Activated CD4-positive, alpha-beta T cell treated with anti-CD3 and anti-CD28 coated beads, Interleukin-2, Interleukin-6, amounts not matched to agents 100 ng/mL and 50 ng/mL, durations not matched to agents 16 hours and 8 hours (primary cell): ENCODE results near the gene MCTP2.

Experiments
- DNase-seq: peaks from one replicate; pipeline ENCODE4 v3.0.0-alpha.2; 2020

Gene MCTP2

DNA sequence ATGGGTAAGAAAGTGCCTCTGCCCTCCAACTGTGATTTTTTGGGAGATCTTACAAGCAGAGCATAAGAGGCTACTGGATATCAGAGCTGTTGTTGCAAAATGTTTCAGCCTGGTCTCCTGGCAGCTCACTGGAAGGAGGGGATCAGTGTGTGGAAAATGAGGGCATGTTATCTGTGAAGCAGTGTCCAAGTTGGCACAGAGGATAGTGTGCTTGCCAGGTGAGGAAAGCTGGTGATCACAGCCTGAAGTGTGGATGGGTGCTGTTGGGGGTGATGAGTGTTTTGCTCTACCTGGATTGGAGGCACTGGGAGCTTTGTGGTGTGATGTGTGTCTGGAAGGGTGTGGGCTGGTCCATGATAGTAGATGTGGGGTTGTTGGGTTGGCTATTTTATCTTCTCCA is 69.3 kb downstream of the MCTP2 start:
- no peak for DNase-seq

DNA sequence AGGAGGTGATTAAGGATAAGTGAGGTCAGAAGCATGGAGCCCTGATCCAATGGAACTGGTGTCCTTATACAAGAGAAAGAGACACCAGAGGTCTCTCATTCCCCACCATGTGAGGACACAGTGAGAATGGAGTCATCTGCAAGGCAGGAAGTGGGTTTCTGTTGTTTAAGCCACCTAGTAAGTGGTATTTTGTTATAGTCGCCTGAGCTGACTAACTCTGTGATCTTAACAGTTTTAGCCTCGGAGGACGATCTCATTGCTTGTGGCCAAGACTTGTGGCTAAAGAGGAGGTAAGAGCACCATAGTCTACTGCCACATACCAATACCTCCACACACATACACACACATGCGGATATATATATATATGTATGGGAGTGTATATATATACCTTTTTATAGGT is 73.8 kb downstream of the MCTP2 start:
- DNase-seq = peak; percentile 82

DNA sequence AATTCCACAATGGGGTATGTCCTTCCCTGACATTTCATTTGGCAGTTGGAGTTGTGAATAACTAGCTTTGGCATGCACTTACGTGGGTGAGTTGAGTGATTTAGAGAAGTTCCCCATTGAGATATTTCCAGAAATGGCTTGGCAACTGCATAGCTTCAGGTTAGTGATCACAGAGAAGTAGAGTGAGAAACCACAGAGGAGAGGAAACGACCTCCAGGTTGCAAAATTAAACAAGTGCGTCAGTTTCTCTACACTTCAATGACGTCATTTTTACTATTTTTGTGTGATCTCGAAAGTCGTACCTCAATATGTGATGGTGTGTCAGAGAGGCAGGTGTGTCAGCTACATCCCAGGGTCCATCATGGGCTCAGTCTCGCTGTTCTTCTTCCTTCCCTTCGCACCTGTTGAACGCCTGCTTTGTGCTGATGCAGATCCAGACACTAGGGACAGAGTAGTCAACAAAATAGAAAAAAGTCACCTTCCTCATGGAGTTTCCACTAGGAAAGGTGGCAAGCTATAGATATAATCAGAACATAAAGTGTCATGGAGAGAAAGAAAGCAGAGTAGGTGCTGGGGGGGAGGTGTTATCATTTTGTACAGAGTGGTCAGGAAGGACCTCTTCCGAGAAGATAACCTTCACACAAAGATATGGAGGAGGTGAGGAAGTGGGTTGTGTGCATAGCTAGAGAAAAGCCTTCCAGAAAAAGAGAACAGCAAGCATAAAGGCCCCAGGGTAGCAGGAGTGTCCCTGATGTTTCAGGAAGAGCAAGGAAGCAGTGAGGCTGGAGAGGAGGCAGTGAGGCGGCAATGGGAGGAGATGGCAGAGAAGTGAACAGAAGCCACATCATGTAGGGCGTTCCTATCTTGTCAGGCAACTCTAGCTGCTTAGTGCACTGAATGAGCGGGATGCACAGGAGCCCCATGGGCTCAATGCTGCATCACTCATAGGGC is 75.6 kb downstream of the MCTP2 start:
- DNase-seq = peak; percentile 84

DNA sequence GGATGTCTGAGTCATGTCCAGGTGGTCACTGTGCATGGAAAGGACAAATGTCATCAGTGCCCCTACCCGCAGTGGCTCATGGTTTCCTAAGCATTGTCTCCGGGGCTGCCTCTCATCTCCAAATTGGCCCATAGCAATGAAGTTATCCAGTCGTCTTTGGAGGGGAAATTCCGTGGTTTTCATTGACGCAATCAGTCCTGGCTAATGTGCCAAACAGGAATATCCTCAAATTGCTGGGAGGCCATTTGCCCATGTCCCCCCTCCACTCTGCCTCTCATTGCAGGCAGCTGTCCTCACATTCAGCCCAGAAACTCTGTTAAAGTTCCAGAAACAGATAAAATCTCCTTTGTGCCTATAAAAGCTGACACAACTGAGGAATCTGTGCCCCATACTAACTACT is 81.6 kb downstream of the MCTP2 start:
- no peak for DNase-seq

DNA sequence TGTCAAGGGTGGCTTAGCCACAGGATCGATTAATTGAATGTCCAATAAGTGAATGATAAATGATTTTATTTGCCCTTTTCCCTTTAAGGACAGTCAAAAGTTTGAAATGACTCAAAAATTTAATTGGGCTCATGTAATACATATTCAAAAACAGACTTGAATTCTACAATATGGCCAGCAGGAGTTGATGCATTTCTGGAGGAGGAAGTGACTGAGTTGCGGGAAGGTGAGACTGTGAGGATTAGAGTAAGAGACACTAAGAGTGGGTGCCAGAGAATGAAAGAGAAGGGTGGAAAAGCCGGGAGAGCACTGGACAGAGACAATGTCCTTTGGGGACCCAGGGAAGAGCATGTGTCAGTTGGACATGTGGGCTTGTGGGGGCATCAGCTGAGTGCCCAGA is 83.3 kb downstream of the MCTP2 start:
- peak; percentile 20 for DNase-seq

- DNase-seq = no peak
Observed at GRCh38 chr15:94317211-94317610, 85.8 kb downstream of the MCTP2 start.

GRCh38 chr15:94322141-94322540 is 90.8 kb downstream of the MCTP2 start:
- DNase-seq = no peak

GRCh38 chr15:94323076-94323475 is 91.7 kb downstream of the MCTP2 start:
- no peak for DNase-seq

DNA sequence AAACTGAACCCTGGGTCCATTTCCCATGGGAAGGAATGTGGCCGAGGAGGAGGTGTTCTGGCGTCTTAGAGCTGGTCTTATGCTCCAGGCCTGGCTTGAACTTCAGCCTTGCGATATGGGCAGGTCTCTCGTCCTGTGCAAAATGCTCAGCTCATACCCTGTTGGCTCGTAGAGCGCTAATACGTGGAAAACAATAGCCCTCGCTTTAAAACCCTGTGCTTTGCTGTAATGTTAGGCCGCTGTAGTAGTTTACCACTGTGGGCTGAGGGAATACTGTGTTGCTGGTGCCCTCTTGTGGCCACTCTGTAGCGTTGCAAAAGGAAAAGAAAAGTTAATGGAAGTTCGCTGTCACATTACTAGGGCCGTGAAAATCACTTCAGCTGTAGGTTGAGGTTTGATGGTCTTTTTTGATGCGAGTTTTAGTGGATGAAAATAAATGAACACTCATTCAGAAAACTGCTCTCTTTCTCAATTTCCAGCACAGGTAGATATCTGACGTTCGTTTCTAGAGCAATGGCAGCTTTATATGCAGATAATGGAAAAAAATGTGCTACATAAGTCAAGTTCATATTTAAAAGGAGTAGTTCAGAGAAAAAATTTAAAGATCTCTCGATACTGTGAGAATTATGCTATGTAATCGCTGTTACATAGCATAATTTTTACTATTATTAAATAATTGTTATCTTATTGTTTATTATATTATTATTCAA is 92.9 kb downstream of the MCTP2 start:
- DNase-seq = peak; percentile 72

DNA sequence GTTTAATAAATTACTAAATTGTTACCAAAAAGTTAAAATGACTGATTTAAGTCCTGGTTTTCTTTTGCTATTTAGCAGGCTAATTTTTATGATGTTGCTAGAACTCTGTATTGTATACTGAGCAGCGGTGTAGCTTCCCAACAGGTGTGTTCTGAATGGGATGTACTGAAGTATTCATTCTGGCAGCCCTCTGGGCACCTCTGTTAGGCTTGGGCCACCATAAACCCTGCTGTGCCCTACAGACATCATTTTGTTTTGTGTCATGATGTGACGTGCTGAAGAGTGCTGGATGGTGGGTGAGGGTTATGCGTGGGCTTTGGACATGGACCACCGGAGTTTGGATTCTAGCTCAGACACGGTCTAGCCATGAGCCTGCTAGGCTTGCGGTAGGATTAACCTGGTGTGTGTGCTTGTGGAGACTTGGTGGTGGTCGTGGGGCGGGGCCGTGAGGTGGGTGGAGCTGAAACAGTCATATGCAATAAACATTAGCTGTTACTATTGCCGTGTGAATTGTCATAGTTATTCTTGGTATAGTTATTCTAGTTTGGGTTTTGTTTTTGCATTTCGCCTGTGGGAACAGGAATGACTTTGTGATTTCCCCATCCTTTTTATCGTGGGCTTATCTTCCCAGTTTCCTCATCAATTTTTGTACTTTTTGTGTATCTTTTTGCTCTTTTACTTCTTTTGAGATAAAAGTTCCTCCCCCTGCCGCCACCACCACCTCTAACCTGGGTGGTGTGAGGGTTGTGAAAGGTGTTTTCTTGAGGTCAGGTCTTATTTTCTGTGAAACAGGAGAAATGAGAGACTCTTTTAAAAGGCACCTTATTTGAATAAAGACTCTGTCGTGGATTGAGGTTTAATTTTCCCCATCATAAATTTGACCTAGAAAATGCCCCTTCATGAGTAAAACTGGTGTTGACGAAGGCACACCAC is 93.7 kb downstream of the MCTP2 start:
- DNase-seq = peak; percentile 46

- DNase-seq = peak; percentile 36
Observed at GRCh38 chr15:94327356-94327936, 96.1 kb downstream of the MCTP2 start.

- DNase-seq = no peak
Observed at GRCh38 chr15:94331731-94332130, 100.4 kb downstream of the MCTP2 start.

DNA sequence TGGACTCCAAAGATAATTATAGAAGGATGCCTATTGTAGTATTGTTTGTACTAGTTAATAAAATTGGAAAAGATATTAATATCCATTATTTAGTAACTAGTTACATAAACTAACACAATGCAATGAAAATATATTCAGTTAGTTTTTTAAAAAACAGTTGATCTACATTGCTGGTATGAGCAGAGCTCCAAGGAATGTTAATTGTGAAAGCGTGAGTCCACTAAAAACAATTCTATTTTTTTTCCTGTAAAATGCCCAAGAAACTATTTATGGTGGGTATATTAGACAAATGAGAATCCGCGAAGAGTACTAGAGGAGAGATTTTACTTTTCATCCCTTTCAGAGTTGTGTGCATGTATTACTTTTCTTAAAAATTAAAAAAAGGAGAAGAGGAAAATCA is 104.3 kb downstream of the MCTP2 start:
- no peak for DNase-seq

DNA sequence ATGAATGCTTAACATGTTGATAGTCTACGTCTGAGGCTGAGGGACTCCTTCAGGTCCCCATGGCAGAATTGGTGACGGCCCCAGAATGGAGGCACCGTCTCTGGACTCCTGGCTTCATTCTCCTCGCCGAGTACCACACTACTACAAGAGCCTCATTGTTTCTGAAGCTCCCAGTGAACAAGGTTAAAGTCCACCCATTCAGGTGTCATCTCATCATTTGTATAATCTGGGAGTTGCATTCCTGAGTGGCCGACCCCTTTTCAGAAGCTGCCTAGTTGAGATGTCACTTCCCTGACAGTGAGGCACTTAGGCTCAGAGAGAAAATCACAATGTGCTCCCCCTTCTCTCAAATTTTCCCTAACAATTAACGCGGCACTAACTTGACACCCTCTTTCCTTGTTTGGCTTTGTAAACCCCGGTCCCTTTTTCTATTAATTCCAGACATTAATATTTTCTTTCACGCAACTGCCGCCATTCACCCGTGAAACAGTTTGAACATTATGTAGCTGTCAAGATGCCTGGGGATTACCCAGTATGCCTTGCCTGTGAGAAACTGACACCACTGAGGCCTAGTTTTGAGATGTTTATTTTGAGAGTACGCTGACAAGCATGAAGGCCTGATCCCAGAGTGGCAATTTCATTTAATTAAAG is 105.6 kb downstream of the MCTP2 start:
- DNase-seq = no peak

GRCh38 chr15:94338243-94338846 is 107.0 kb downstream of the MCTP2 start:
- no peak for DNase-seq

DNA sequence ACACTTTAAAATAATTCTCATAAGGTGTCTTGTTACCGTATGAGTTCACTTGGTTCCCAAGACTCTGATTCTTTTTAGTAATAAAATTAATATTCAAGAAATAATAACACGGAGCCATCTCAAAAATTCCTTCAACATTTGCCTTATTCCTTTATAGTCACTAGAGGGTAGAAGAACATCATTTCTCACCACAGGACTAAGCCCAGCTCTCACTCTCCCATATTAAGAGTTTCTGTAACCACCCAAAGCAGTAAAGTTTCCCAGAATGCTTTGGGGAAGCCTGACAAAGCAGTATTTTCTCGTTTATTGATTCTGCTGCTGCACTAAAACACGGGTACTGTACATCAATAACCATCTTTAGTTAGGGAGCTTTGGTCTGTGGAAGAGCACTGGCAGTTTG is 114.9 kb downstream of the MCTP2 start:
- no peak for DNase-seq

GRCh38 chr15:94348084-94348483 is 116.7 kb downstream of the MCTP2 start:
- no peak for DNase-seq

DNA sequence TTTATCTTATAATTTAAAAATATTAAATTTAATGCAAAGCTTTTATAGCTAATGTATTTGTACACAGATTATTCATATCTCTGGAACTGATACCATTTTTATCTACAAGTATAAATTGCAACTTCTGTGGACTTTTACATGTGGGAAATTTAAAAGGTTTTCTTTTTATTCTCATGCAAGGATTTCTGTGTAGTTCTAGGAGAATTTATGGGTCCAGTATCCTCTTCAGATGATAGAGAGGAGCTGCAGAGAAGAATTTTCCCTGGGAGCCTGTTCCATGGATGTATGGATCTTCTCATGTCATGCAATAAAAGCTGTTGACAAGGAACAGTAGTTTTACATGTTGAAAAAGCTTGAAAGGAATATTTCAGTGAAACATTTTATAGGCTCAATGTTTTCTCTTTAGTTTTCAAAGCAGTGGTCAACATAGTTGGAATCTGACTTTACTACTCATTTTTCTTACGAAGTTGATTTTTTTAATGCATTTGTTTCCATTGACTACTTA is 119.7 kb downstream of the MCTP2 start:
- no peak for DNase-seq

GRCh38 chr15:94352636-94353487 is 121.5 kb downstream of the MCTP2 start:
- DNase-seq = no peak

DNA sequence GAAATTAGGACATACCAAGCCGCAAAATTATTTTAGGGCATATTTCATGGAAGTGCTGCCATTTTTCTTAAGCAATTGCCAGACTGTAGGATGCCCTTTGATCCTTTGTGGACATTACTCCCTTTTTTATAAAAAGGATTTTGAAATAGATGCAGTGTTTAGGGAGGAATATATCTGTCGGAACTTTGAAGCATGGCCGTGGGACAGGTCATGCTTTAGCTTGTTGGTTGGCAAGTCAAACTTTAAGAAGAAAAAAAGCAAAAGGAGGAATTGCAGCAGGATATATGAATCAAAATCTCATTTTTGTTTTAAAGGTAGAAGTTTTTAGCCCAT is 122.1 kb downstream of the MCTP2 start:
- DNase-seq = no peak

DNA sequence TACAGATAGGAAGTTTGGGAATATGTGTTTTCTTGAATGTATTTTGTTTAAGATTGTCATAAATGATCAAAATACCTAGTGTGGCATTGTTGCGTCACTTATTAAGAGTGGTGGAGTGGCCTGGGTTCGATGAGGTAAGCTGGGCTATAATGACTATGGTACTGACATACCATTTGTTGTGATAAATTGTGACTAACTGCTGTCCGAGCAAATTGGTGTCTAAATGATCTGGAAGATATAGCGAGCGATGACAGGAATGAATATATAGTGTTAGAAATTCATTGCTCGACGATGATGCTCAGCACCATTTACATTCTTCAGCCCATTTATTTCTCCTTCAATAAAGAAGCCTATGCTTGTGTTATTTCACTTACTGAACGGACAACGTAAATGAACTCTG is 123.3 kb downstream of the MCTP2 start:
- no peak for DNase-seq
